Psoas muscle (tissue), 8 donors: ENCODE data around the gene MAST4. TPM values are rescaled to one million over a fixed set of nuclear protein-coding genes. Genes with fewer than 3 reads are reported as not detected.

Experiments
- ATAC-seq, 4 donors: fragments of 200-7000 bp; cut with Tn5 transposase; one replicate each; pipeline ENCODE4 v1.9.1; 2020; ENCODE audit warnings: moderate library complexity in 3 of 4, mild to moderate bottlenecking in 2 of 4
- DNase-seq, 2 donors: peaks; one replicate each; pipeline ENCODE4 v3.0.0-alpha.2; 2020
- H3K27ac ChIP-seq: fragments of 200-600 bp; one replicate; pipeline ENCODE4 v1.8.0; 2022
- H3K27me3 ChIP-seq, 3 donors: fragments of 200-600 bp in 1 of 3; one replicate each; pipeline versions ENCODE4 v1.6.1 to v1.8.0; 2013 to 2022; ENCODE audit warnings: low read length in 2 of 3, mild to moderate bottlenecking in 2 of 3, moderate library complexity in 1 of 3; ENCODE audit not compliant: insufficient read depth in 3 of 3
- H3K36me3 ChIP-seq, 2 donors: fragments of 200-600 bp in 1 of 2; one replicate each; pipeline versions ENCODE4 v1.6.1 to v1.8.0; 2013 to 2022; ENCODE audit warnings: low read depth in 1 of 2, mild to moderate bottlenecking in 1 of 2, moderate library complexity in 1 of 2; ENCODE audit not compliant: insufficient read depth in 1 of 2
- H3K4me1 ChIP-seq: fragments of 200-600 bp; one replicate; pipeline ENCODE4 v1.8.0; 2022
- H3K4me3 ChIP-seq: fragments of 200-600 bp; one replicate; pipeline ENCODE4 v1.8.0; 2022; ENCODE audit warnings: mild to moderate bottlenecking
- H3K9me3 ChIP-seq: fragments of 200-600 bp; one replicate; pipeline ENCODE4 v1.8.0; 2022
- CTCF ChIP-seq: fragments of 200-600 bp; IDR thresholded peaks from one replicate; pipeline ENCODE4 v1.8.0; 2022; ENCODE audit warnings: antibody characterized with exemption
- WGBS, 3 donors: extraction: QIAGEN DNeasy Blood & Tissue Kit; methylation state at CpG; one replicate each; pipeline versions ENCODE4 v1.1.6 to v1.1.7; 2013; 5-methylcytosine and 5-hydroxymethylcytosine counted together
- intact Hi-C, 2 donors: fragments of 100-400 bp; cut with DNase I; formaldehyde crosslinking; loops; one replicate each; pipeline versions ENCODE4 v1.11.0 to v1.14.2; 2022
- long read RNA-seq, 2 donors: library from polyadenylated mRNA; unstranded; transcript quantifications; one replicate each; pipeline ENCODE4 v2.0.0, GENCODE V29; 2021
- polyA plus RNA-seq, 3 donors: library from polyadenylated mRNA; stranded (reverse); fragments of 200-250 nt; gene quantifications; one replicate each; pipeline ENCODE4 v1.2.3, GENCODE V29; 2013
- total RNA-seq, 4 donors: library from RNA; stranded (reverse); fragmentation: NEBNext Ultra II Directional in 2 of 4; extraction: Animal tissue kit (Norgen Biotek cat#: 25700) in 2 of 4; gene quantifications; one replicate each; pipeline versions ENCODE4 v1.2.1 to v1.2.4, GENCODE V29; 2021 to 2023
- donor health status: healthy with polysubstance abuse.
- donor health status: DM: no; HTN: no; CAD: no; lungs with moderate emphysema.
- donor health status: Bipolar disorder and iron deficiency.
- donor health status: healthy.
- donor health status: DM: yes; HTN: yes; CAD: no.
- donor health status: DM: no; HTN: no; CAD: no.
- donor health status: DM: no; HTN: no; CAD: no.
- donor health status: DM: yes; HTN: yes; CAD: no.

The MAST4 gene
- total RNA-seq (100 to 1,000 TPM in 1 of 4 donors, 10 to 100 TPM in 2, 1 to 10 TPM in 1; 9.8 to 123 (median 20.5) TPM), polyA plus RNA-seq (10 to 100 TPM in 1 of 3 donors, 1 to 10 TPM in 2; 3.2 to 12.1 (median 4.0) TPM)
- long read RNA-seq, donor 1, partial matches to known transcripts, result 48 of 55 reads
- long read RNA-seq, donor 1, other reads (novel, unspliced or antisense), result 6 of 55 reads
- long read RNA-seq, donor 2, partial matches to known transcripts, result 3 of 12 reads
- long read RNA-seq, donor 2, other reads (novel, unspliced or antisense), result 9 of 12 reads

GRCh38 chr5:66595756-66596635, at the start of gene MAST4:
MAST4 (plus strand) TSS chr5:66596393; CDS start chr5:66596656, 263 bp downstream.
- H3K9me3 ChIP-seq, result no peaks in the 10 kb centered on the region
- no peak within 1 kb of the TSS for H3K27ac ChIP-seq
- H3K27me3 ChIP-seq, result peaks cover 0 to 38% (median 0%) of the 10 kb centered on the region in 3 donors

GRCh38 chr5:66546541-66546940, 49.7 kb upstream of the MAST4 start:
- Histone ChIP-seq H3K27me3 (no peaks in the 10 kb centered on the region), H3K9me3 (peaks cover 8% of the 10 kb centered on the region), H3K4me1 (no peaks in the 10 kb centered on the region), H3K36me3 (no peaks in the 10 kb centered on the region), H3K4me3 (no peak overlapping the region), H3K27ac (no peak overlapping the region)
- TF ChIP-seq CTCF, result no peak
- intact Hi-C loops, result no loop called here
- DNase-seq, result no peak
- no peak for ATAC-seq

More at GRCh38 chr5:66595756-66596635, at the start of gene MAST4:
- peak; percentile 91 to 97 (median 96) for ATAC-seq
- peak; percentile 90 for DNase-seq
- whole genome bisulfite sequencing, 3 donors, result 1 to 2% (median 1%) methylated on average over 44 to 74 of the region's 74 CpGs
- Histone ChIP-seq H3K36me3 (no peaks in the 10 kb centered on the region), H3K4me3 (peak within 1 kb of the TSS; percentile 82), H3K4me1 (peaks cover 6% of the 10 kb centered on the region)
- no peak for TF ChIP-seq CTCF
- intact Hi-C loops, result no loop called here

GRCh38 chr5:66551338-66551737, 44.9 kb upstream of the MAST4 start:
- DNase-seq (no peak), ATAC-seq (no peak)
- intact Hi-C loops, result no loop called here
- H3K9me3 ChIP-seq, result peaks cover 4% of the 10 kb centered on the region
- no peak overlapping the region for H3K4me3 ChIP-seq
- no peaks in the 10 kb centered on the region for H3K4me1 ChIP-seq
- no peak overlapping the region for H3K27ac ChIP-seq
- H3K36me3 ChIP-seq, result no peaks in the 10 kb centered on the region
- TF ChIP-seq CTCF, result no peak
- H3K27me3 ChIP-seq, result no peaks in the 10 kb centered on the region
- WGBS, 3 donors, result 73 to 78% (median 75%) methylated on average over 2 of the region's 2 CpGs

GRCh38 chr5:66551945-66552344, 44.2 kb upstream of the MAST4 start:
- no peak overlapping the region for H3K4me3 ChIP-seq
- H3K27ac ChIP-seq, result no peak overlapping the region
- no peaks in the 10 kb centered on the region for H3K36me3 ChIP-seq
- no peak for ATAC-seq
- H3K9me3 ChIP-seq, result peaks cover 3% of the 10 kb centered on the region
- H3K4me1 ChIP-seq, result no peaks in the 10 kb centered on the region
- intact Hi-C loops, result no loop called here
- no peak for DNase-seq
- H3K27me3 ChIP-seq, result no peaks in the 10 kb centered on the region
- no peak for TF ChIP-seq CTCF
- 42 to 63% (median 51%) methylated on average over 1 of the region's 1 CpG for WGBS, 3 donors
